ENCODE measurements around the gene TDRD10.
A peak's percentile ranks its signal among the peaks of the same experiment; 100 is the strongest.

Gene TDRD10

DNA sequence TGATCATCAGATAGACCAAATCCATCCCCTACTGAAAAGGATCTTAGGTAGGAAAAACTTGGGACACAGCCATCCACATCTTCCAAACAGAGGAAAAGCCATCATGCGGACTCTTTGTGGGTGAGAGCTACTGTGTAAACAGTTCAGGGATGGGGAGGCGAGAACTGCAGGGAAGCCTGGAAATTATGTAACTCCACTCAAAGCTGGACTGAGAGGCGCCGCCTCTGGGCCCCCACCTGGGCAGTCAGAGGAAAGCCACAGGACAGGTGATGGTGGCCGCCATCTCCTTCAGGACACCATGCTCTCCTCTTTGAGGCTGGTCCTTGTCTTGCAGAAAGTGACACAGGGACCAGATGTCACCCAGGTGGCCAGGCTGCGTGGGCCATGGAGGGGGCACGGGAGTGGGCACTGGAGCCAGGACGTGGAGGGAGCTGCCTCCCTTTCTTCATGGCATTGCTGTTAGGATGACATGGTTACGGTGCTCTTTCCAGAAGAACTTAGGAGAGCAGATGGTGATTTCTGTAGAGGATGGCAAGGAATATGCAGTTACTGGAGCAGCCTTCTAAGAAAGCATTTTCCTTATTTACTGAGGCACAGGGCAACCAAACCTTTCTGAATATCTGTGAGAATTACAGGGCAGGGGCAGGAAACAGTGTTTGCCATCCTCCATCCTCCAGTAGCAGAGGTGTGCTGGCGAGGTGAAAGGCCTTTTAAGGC is 32.0 kb upstream of the TDRD10 start:
- peak overlapping the region; percentile 24; the same call in 1 of the 2 replicates for H3K27ac ChIP-seq
- TF ChIP-seq, protein P1, sequence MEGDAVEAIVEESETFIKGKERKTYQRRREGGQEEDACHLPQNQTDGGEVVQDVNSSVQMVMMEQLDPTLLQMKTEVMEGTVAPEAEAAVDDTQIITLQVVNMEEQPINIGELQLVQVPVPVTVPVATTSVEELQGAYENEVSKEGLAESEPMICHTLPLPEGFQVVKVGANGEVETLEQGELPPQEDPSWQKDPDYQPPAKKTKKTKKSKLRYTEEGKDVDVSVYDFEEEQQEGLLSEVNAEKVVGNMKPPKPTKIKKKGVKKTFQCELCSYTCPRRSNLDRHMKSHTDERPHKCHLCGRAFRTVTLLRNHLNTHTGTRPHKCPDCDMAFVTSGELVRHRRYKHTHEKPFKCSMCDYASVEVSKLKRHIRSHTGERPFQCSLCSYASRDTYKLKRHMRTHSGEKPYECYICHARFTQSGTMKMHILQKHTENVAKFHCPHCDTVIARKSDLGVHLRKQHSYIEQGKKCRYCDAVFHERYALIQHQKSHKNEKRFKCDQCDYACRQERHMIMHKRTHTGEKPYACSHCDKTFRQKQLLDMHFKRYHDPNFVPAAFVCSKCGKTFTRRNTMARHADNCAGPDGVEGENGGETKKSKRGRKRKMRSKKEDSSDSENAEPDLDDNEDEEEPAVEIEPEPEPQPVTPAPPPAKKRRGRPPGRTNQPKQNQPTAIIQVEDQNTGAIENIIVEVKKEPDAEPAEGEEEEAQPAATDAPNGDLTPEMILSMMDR (conservative IDR thresholded peaks at IDR 0.05): no peak

GRCh38 chr1:154471304-154471703 is 30.7 kb upstream of the TDRD10 start:
- H3K27ac ChIP-seq: no peak overlapping the region
- TF ChIP-seq, protein P1 (conservative IDR thresholded peaks at IDR 0.05): no peak

DNA sequence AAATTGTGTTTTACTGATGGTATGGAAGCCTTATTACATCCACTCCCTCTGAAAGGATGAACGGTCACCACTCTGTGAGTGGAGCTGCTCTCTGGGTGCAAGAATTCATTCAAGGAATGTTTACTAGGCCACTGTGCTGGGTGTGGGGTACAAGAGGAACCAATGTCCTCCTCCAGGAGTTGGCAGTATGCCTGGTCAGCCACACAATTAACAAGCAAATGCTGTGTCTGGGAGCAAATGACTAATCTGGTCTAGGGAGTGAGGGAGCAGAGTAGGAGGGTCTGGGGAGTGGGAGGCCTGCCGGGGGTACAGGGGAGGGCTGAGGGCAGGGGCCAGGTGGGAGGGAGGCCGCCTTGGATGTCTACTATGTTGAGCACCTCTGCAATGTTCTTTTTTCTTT is 27.2 kb upstream of the TDRD10 start:
- H3K27ac ChIP-seq: no peak overlapping the region
- TF ChIP-seq, protein P1 (conservative IDR thresholded peaks at IDR 0.05): no peak

DNA sequence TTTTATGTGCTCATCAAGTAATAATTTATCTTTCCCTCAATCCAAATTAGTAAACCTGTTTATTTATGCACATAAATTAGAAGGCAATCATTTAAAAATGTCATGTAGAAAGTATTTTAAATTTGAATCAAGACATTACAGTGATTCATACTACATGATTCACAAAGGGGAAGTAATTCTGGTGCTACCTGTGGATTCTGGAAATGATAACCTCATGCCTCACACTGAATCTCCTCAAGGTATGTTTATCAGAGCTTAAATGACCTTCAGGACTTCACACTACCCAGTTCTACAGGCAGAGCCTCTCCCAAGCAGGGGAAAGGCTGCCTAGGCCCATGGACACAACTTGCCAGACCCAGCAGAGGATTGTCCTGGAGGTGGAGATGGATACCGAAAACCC is 25.2 kb upstream of the TDRD10 start:
- no peak overlapping the region for H3K27ac ChIP-seq
- TF ChIP-seq, protein P1 (conservative IDR thresholded peaks at IDR 0.05): no peak

- H3K27ac ChIP-seq: peak overlapping the region; percentile 53
- TF ChIP-seq, protein P1 (conservative IDR thresholded peaks at IDR 0.05): no peak
Measured at GRCh38 chr1:154478013-154478412, 24.0 kb upstream of the TDRD10 start.

GRCh38 chr1:154478639-154479038 is 23.4 kb upstream of the TDRD10 start:
- peak overlapping the region; percentile 53 for H3K27ac ChIP-seq
- TF ChIP-seq, protein P1 (conservative IDR thresholded peaks at IDR 0.05): peak; percentile 73

DNA sequence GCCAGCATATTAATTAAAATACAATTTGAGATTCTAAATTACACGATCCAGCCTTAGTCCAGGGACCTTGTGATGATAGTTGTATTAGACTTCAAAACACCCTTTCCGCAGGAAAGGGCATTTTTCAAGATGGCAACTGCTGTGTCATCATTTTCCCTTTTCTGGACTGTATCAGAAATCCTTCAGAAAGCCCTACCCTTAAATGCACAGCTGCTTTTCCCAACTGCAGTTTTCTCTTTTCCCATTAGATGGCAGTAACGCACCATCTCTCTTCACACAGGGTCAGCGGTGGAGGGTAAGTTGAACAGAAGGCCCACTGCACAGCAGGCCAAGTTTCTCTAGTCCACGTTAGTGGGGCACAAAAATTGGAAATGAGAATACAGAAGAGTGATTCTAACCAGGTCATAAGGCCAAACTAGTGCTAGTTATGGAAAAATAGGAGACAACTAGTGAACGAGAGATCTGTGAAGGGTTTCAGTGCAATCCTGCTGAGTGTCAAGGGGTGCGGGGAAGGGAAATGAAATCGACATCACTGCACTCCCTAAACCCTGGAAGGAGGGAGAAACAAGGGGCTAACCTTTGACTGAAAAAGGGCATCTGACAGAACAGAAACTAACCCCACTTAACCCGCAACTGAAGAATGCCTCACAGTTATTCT is 22.1 kb upstream of the TDRD10 start:
- H3K27ac ChIP-seq: peak overlapping the region; percentile 53
- TF ChIP-seq, protein P1 (conservative IDR thresholded peaks at IDR 0.05): peak; percentile 100
